GM23338 (cell line): ENCODE measurements around the gene OR9A2. TPM values are rescaled to one million over a fixed set of nuclear protein-coding genes. Genes with fewer than 3 reads are reported as not detected.

ENCODE experiments used
- ATAC-seq: fragments of 200-7000 bp; cut with Tn5 transposase; 3 replicates; pipeline ENCODE4 v1.9.1; 2020
- DNase-seq: peaks from one replicate; pipeline ENCODE4 v3.0.0-alpha.2; 2015; ENCODE audit warnings: low spot score
- H2AFZ ChIP-seq: fragments of 200-600 bp; sonication (generic); 2 replicates; pipeline ENCODE4 v1.8.0; 2016; ENCODE audit warnings: antibody characterized with exemption, mild to moderate bottlenecking, moderate library complexity
- H3F3A ChIP-seq: fragments of 200-600 bp; sonication (generic); replicated peaks from 2 replicates; pipeline ENCODE4 v1.8.0; 2017; ENCODE audit warnings: antibody characterized with exemption, mixed run types, low read depth
- H3K27ac ChIP-seq: fragments of 200-600 bp; sonication (generic); 2 replicates; pipeline ENCODE4 v1.6.1; 2016; ENCODE audit warnings: low read depth
- H3K27me3 ChIP-seq: fragments of 200-600 bp; sonication (generic); 2 replicates; pipeline ENCODE4 v1.8.0; 2016; ENCODE audit warnings: mild to moderate bottlenecking, mixed run types, moderate library complexity; ENCODE audit not compliant: insufficient read depth
- H3K36me3 ChIP-seq: fragments of 200-600 bp; sonication (generic); 2 replicates; pipeline ENCODE4 v1.8.0; 2016; ENCODE audit warnings: mild to moderate bottlenecking; ENCODE audit not compliant: insufficient read depth
- H3K4me1 ChIP-seq: fragments of 200-600 bp; sonication (generic); 2 replicates; pipeline ENCODE4 v1.8.0; 2016; ENCODE audit warnings: mild to moderate bottlenecking, moderate library complexity; ENCODE audit not compliant: insufficient read depth
- H3K4me2 ChIP-seq: fragments of 200-600 bp; sonication (generic); 2 replicates; pipeline ENCODE4 v1.7.1; 2017; ENCODE audit warnings: mixed run types
- H3K4me3 ChIP-seq: fragments of 200-600 bp; sonication (generic); 2 replicates; pipeline ENCODE4 v1.6.1; 2016; ENCODE audit warnings: mixed run types
- H3K79me2 ChIP-seq: fragments of 200-600 bp; sonication (generic); replicated peaks from 2 replicates; pipeline ENCODE4 v1.8.0; 2017; ENCODE audit warnings: mild to moderate bottlenecking; ENCODE audit not compliant: insufficient read depth
- H3K9me2 ChIP-seq: fragments of 200-600 bp; sonication (generic); 2 replicates; pipeline ENCODE4 v1.8.0; 2017; ENCODE audit not compliant: insufficient read depth
- H4K20me1 ChIP-seq: fragments of 200-600 bp; sonication (generic); replicated peaks from 2 replicates; pipeline ENCODE4 v1.8.0; 2017; ENCODE audit warnings: mild to moderate bottlenecking; ENCODE audit not compliant: insufficient read depth
- H3K27ac Mint-ChIP-seq: 2 replicates; pipeline ENCODE4 v1.8.0; 2020; ENCODE audit warnings: inconsistent platforms, mild to moderate bottlenecking, moderate library complexity, mixed read lengths
- H3K27me3 Mint-ChIP-seq: 3 replicates; pipeline ENCODE4 v1.8.0; 2022; ENCODE audit warnings: low read depth, mild to moderate bottlenecking, moderate library complexity, mixed read lengths, inconsistent platforms; ENCODE audit not compliant: insufficient read depth, poor library complexity
- H3K36me3 Mint-ChIP-seq: 3 replicates; pipeline ENCODE4 v1.8.0; 2021; ENCODE audit warnings: low read depth, mild to moderate bottlenecking, inconsistent platforms, moderate library complexity, mixed read lengths
- H3K4me1 Mint-ChIP-seq: 3 replicates; pipeline ENCODE4 v1.8.0; 2020; ENCODE audit warnings: mild to moderate bottlenecking, inconsistent platforms, mixed read lengths
- H3K4me3 Mint-ChIP-seq: 3 replicates; pipeline ENCODE4 v1.8.0; 2021; ENCODE audit warnings: moderate library complexity, mild to moderate bottlenecking, inconsistent platforms, mixed read lengths
- H3K9me3 Mint-ChIP-seq: 3 replicates; pipeline ENCODE4 v1.8.0; 2020; ENCODE audit warnings: moderate library complexity, mild to moderate bottlenecking, inconsistent platforms, mixed read lengths
- CTCF ChIP-seq, 2 experiments: fragments of 200-600 bp in 1 of 2; sonication (generic) in 1 of 2; conservative IDR thresholded peaks; 2 replicates each; pipeline versions ENCODE4 v1.5.1 to v1.6.1; 2016 to 2017; ENCODE audit warnings: antibody characterized with exemption in 2 of 2, low read depth in 2 of 2, mild to moderate bottlenecking in 2 of 2, moderate library complexity in 1 of 2
- EZH2 ChIP-seq: fragments of 200-600 bp; sonication (generic); IDR thresholded peaks from one replicate; pipeline ENCODE4 v1.8.0; 2017; ENCODE audit warnings: antibody characterized with exemption, mild to moderate bottlenecking, low read depth; ENCODE audit not compliant: unreplicated experiment
- EZH2phosphoT487 ChIP-seq: fragments of 200-600 bp; sonication (generic); IDR thresholded peaks from one replicate; pipeline ENCODE4 v1.8.1; 2018; ENCODE audit warnings: antibody characterized with exemption; ENCODE audit not compliant: unreplicated experiment
- NANOG ChIP-seq: IDR thresholded peaks from 2 replicates; pipeline ENCODE4 v1.6.1; 2016; ENCODE audit warnings: antibody characterized with exemption, borderline replicate concordance
- POLR2AphosphoS5 ChIP-seq: IDR thresholded peaks from 2 replicates; pipeline ENCODE4 v1.6.1; 2016; ENCODE audit warnings: antibody characterized with exemption, low read depth
- STAT1 ChIP-seq: IDR thresholded peaks from one replicate; pipeline ENCODE4 v1.6.1; 2016; ENCODE audit warnings: antibody characterized with exemption; ENCODE audit not compliant: unreplicated experiment
- ZNF114 ChIP-seq: fragments of 250-450 bp; sonication (Bioruptor Pico); IDR thresholded peaks from 2 replicates; pipeline ENCODE4 v1.5.0; 2020; ENCODE audit warnings: mild to moderate bottlenecking, moderate library complexity
- ZNF462 ChIP-seq: fragments of 250-450 bp; sonication (Bioruptor Pico); IDR thresholded peaks from 2 replicates; pipeline ENCODE4 v1.5.0; 2020; ENCODE audit warnings: mild to moderate bottlenecking, moderate library complexity
- polyA plus RNA-seq: library from polyadenylated mRNA; unstranded; fragments of >200 nt; fragmentation: Nextera tagmentation; extraction: Ambion mirVana; gene quantifications from 2 replicates; pipeline ENCODE4 v1.2.1, GENCODE V29; 2016
- total RNA-seq: library from RNA; depleted of rRNA; stranded (reverse); fragments of >200 nt; shearing (Covaris generic); gene quantifications from 2 replicates; pipeline ENCODE4 v1.2.3, GENCODE V29; 2014
- TF ChIP-seq, protein P1 (sequence below): IDR thresholded peaks from 2 replicates; pipeline ENCODE4 v1.6.1; 2016; ENCODE audit warnings: antibody characterized with exemption

Gene OR9A2
- total and polyA plus RNA-seq, 2 experiments from 2014 or later: not detected

DNA sequence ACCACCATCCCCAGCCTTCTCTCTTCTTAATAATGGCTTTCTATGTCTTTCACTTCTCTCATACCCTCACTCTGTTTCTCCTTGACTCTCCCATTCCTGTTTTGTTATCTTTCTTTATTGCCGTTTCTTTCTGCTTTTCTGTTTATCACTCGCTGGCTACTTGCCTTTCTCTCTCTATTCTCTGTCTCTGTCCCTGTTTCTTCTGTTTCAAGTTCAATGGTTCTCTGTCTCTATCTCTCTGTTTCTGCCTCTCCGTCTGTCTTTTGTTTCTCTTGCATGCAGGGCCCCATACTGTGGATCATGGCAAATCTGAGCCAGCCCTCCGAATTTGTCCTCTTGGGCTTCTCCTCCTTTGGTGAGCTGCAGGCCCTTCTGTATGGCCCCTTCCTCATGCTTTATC, 25.1 kb upstream of the OR9A2 start, which contains the start of gene OR6V1:
OR6V1 (plus strand) TSS at position 301 of the 400 bp plus-strand sequence; CDS start at position 301, 0 bp downstream.
- DNase-seq: no peak
- no peaks in the 10 kb centered on the region for H3K4me1 ChIP-seq
- Mint-ChIP-seq H3K4me1 (no peaks in the 10 kb centered on the region), H3K9me3 (no peaks in the 10 kb centered on the region), H3K27me3 (peaks cover 2% of the 10 kb centered on the region), H3K4me3 (no peak within 1 kb of the TSS), H3K36me3 (no peaks in the 10 kb centered on the region), H3K27ac (no peak within 1 kb of the TSS)
- H3K4me3 ChIP-seq: no peak within 1 kb of the TSS
- no peak within 1 kb of the TSS for H3K4me2 ChIP-seq
- H2AFZ ChIP-seq: peak within 1 kb of the TSS; percentile 59; the same call in 1 of the 2 replicates
- TF ChIP-seq STAT1 (no peak), ZNF462 (CRISPR knock-in tag) (no peak), CTCF (conservative IDR thresholded peaks at IDR 0.05; ENCODE audit: low read depth in 2 of 2) (no peak), EZH2phosphoT487 (no peak), POLR2AphosphoS5 (no peak), ZNF114 (no peak), EZH2 (no peak), NANOG (no peak)
- TF ChIP-seq, protein P1, sequence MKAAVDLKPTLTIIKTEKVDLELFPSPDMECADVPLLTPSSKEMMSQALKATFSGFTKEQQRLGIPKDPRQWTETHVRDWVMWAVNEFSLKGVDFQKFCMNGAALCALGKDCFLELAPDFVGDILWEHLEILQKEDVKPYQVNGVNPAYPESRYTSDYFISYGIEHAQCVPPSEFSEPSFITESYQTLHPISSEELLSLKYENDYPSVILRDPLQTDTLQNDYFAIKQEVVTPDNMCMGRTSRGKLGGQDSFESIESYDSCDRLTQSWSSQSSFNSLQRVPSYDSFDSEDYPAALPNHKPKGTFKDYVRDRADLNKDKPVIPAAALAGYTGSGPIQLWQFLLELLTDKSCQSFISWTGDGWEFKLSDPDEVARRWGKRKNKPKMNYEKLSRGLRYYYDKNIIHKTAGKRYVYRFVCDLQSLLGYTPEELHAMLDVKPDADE: no peak
- no peaks in the 10 kb centered on the region for H4K20me1 ChIP-seq
- no peaks in the 10 kb centered on the region for H3K9me2 ChIP-seq
- no peaks in the 10 kb centered on the region for H3K79me2 ChIP-seq
- H3K27ac ChIP-seq: no peak within 1 kb of the TSS
- H3K27me3 ChIP-seq: no peaks in the 10 kb centered on the region
- no peaks in the 10 kb centered on the region for H3K36me3 ChIP-seq
- H3F3A ChIP-seq: no peaks in the 10 kb centered on the region
- ATAC-seq: no peak
